GM13976 (cell line): ENCODE data around the gene MPIG6B.

ENCODE experiments used
- DNase-seq: peaks from one replicate; pipeline ENCODE4 v3.0.0; 2012; ENCODE audit warnings: low spot score
- in situ Hi-C: fragments of 300-500 bp; cut with MboI; formaldehyde crosslinking; loops from one replicate; pipeline ENCODE4 v1.12.0; 2022; ENCODE audit warnings: low sequenced_read_pairs, mixed read lengths, inconsistent platforms; ENCODE audit not compliant: unreplicated experiment
- TF ChIP-seq, protein P1 (sequence below): IDR thresholded peaks from 2 replicates; pipeline ENCODE4 v1.5.1; 2012; ENCODE audit warnings: borderline replicate concordance, mild to moderate bottlenecking; ENCODE audit not compliant: insufficient read depth; ENCODE audit errors: extremely low read depth, missing control alignments, control extremely low read depth

The MPIG6B gene

DNA sequence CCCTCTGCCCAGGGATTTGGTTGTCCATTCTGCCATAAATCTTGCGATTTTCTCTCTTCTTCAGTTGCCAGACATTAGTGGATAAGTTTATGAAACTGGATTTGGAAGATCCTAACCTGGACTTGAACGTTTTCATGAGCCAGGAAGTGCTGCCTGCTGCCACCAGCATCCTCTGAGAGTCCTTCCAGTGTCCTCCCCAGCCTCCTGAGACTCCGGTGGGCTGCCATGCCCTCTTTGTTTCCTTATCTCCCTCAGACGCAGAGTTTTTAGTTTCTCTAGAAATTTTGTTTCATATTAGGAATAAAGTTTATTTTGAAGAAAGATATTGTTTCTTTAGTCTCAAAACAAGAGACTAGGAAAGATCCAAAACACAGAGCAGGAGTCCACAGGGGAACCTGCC lies 39.2 kb downstream of the MPIG6B start, which contains the start of gene SAPCD1:
SAPCD1 (plus strand) TSS at position 301 of the 400 bp plus-strand sequence. CDS start 399 bp downstream, outside the sequence.
- TF ChIP-seq, protein P1, sequence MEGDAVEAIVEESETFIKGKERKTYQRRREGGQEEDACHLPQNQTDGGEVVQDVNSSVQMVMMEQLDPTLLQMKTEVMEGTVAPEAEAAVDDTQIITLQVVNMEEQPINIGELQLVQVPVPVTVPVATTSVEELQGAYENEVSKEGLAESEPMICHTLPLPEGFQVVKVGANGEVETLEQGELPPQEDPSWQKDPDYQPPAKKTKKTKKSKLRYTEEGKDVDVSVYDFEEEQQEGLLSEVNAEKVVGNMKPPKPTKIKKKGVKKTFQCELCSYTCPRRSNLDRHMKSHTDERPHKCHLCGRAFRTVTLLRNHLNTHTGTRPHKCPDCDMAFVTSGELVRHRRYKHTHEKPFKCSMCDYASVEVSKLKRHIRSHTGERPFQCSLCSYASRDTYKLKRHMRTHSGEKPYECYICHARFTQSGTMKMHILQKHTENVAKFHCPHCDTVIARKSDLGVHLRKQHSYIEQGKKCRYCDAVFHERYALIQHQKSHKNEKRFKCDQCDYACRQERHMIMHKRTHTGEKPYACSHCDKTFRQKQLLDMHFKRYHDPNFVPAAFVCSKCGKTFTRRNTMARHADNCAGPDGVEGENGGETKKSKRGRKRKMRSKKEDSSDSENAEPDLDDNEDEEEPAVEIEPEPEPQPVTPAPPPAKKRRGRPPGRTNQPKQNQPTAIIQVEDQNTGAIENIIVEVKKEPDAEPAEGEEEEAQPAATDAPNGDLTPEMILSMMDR: no peak
- in situ Hi-C loops: no loop called here
- DNase-seq: no peak

- no peak for DNase-seq
- in situ Hi-C loops: no loop called here
- TF ChIP-seq, protein P1: no peak
These were observed 39.9 kb downstream of the MPIG6B start for GRCh38 chr6:31762878-31763618.

- in situ Hi-C loops: no loop called here
- DNase-seq: no peak
- TF ChIP-seq, protein P1: no peak
These were observed 40.4 kb downstream of the MPIG6B start for GRCh38 chr6:31763619-31763940.

DNA sequence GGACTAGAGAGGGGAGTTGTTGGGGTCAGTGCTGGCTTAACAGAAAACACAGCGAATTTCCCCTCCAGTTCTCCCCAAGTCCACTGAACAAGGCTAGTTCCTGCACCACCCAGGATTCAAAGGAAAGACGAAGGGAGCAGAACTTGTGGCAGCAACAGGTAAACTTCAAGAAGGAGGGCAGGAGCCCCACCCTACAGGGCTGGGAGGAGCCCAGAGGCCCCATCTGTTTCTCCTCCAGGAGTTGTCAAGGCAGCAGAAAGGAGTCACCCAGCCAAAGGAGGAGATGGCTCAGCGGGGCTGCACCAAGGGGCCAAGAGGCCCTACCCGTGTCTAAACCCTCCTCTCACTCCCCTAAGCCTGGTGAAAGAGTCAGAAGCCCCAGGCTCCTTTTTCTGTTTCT lies 41.0 kb downstream of the MPIG6B start:
- in situ Hi-C loops: no loop called here
- no peak for DNase-seq
- TF ChIP-seq, protein P1: no peak

DNA sequence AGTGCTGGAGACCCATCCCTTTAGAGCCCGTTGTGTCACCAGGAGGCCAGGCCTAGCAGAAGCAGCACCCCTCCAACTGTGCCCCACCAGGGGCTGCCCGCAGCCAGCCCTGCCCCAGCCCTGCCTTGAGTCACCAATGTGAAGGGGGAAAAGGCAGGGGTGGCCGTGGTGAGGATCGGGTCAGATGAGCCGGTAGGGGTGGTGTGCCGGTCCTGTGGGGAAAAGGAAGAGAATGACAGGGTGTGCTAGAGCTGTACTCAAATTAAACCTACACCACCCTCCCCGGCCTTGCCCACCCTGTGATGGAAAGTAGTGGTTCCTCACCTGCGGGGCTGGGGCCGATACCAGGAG lies 42.4 kb downstream of the MPIG6B start:
- in situ Hi-C loops: no loop called here
- TF ChIP-seq, protein P1: no peak
- no peak for DNase-seq

DNA sequence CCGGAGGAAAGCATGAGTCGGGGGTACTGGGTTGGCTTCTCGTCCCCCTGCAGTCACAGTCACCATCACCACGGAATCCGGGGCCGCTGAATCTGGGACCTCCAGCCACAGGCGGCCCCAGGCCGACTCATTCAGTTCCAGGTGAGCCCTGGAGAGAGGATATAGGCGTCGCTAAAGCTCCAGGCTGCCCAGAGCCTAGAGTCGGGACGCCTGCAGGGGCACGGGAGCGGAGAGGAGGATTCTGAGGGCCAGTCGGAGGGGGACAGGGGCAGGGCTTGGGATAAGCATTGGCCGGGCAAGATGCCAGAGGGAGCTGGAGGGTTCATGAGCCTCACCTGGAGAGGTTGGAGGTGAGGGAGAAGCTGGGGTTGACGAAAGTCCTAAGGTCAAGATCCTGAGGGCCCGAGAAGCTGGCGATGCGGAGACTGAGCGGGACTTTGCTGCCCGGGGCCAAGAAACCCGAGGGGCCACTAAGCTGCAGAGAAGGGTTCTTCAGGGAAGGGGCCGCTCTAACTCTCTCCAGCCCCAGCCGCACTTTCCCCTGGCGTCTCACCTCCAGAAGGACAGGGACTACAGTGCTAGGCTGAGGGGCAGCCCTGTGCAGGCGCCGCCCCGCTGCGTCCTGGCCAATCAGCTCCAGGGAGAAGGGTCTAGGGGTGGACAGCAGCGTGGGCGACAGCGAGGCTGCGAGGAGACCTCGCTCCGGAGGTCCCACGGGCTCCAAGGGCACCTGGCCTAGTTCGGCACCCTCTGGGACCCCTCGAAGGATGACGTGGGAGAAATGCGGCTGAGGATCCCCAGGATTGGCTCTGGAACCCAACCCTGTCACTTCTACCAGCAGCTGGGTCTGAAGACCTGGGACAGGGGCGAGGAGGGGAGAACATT lies 43.0 kb downstream of the MPIG6B start:
- TF ChIP-seq, protein P1: no peak
- in situ Hi-C loops: no loop called here
- DNase-seq: no peak
